Measurements from ENCODE around the gene ZNF628.
A peak's percentile ranks its signal among the peaks of the same experiment; 100 is the strongest.

The ZNF628 gene

GRCh38 chr19:55451163-55451964, 25.1 kb upstream of the ZNF628 start:
- no peak for DNase-seq

- DNase-seq, result no peak
These were observed 24.3 kb upstream of the ZNF628 start for GRCh38 chr19:55451965-55452748.

- DNase-seq, result peak; percentile 81
These were observed 23.6 kb upstream of the ZNF628 start for GRCh38 chr19:55452749-55453346.

- no peak for DNase-seq
These were observed 22.7 kb upstream of the ZNF628 start for GRCh38 chr19:55453511-55454260.

GRCh38 chr19:55454787-55455243, 21.6 kb upstream of the ZNF628 start:
- DNase-seq, result peak; percentile 40

GRCh38 chr19:55455576-55456235, 20.7 kb upstream of the ZNF628 start:
- no peak for DNase-seq

- no peak for DNase-seq
These were observed 20.1 kb upstream of the ZNF628 start for GRCh38 chr19:55456347-55456746.

- no peak for DNase-seq
These were observed 18.5 kb upstream of the ZNF628 start for GRCh38 chr19:55457683-55458457.

- DNase-seq, result no peak
These were observed 16.9 kb upstream of the ZNF628 start for GRCh38 chr19:55459551-55459949.

GRCh38 chr19:55459950-55460657, 16.3 kb upstream of the ZNF628 start:
- DNase-seq, result no peak

GRCh38 chr19:55460670-55461258, 15.7 kb upstream of the ZNF628 start:
- peak; percentile 76 for DNase-seq

- DNase-seq, result peak; percentile 100
These were observed 15.0 kb upstream of the ZNF628 start, which contains the start of gene ISOC2 for GRCh38 chr19:55461259-55461973. TSS of gene ISOC2 (minus strand) at chr19:55461642. CDS start at chr19:55456486, 5,156 bp downstream.

GRCh38 chr19:55461974-55462626, 14.3 kb upstream of the ZNF628 start:
- peak; percentile 38 for DNase-seq

GRCh38 chr19:55462722-55463121, 13.7 kb upstream of the ZNF628 start:
- no peak for DNase-seq

GRCh38 chr19:55463583-55464031, 12.8 kb upstream of the ZNF628 start:
- DNase-seq, result no peak

GRCh38 chr19:55464039-55464661, 12.3 kb upstream of the ZNF628 start:
- DNase-seq, result no peak

GRCh38 chr19:55464662-55465054, 11.8 kb upstream of the ZNF628 start, which contains the start of gene C19orf85:
TSS of gene C19orf85 (minus strand) at chr19:55464751. CDS start at chr19:55464554, 197 bp downstream.
- DNase-seq, result no peak

Data from fibroblast of skin of back (primary cell).